SU-DHL-6 (cell line): ENCODE results near the gene SFXN2.

Source experiments
- EZH2phosphoT487 ChIP-seq: fragments of 200-600 bp; sonication (generic), shearing (Covaris generic); conservative IDR thresholded peaks from 2 replicates; pipeline ENCODE4 v1.6.1; 2018; ENCODE audit warnings: mild to moderate bottlenecking, antibody characterized with exemption, low read length, moderate library complexity, mixed read lengths
- TF ChIP-seq, protein P1 (sequence below): fragments of 200-600 bp; sonication (generic); IDR thresholded peaks from one replicate; pipeline ENCODE4 v1.5.1; 2017; ENCODE audit warnings: antibody characterized with exemption, mild to moderate bottlenecking, low read length, moderate library complexity; ENCODE audit not compliant: insufficient read depth, poor library complexity, severe bottlenecking

DNA sequence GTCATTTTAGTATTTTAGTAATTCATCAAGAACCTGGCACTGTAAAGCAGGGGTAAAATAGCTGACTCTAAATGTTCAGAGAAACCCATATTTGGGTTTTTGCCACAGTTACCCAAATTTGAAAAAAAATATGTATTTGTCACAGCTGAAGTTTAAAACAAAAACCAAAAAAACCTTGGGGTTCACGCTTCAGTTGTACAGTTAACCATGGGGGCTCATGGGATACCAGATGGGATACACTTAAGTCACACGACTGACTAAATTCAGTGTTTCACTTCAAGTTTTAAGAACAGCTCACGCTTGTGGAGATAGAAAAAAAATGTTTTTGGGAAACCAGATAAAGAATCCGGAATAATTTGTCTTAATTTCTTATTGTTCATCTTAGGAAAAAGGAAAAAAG lies 2.3 kb upstream of the SFXN2 start:
- TF ChIP-seq EZH2phosphoT487, result no peak
- TF ChIP-seq, protein P1, sequence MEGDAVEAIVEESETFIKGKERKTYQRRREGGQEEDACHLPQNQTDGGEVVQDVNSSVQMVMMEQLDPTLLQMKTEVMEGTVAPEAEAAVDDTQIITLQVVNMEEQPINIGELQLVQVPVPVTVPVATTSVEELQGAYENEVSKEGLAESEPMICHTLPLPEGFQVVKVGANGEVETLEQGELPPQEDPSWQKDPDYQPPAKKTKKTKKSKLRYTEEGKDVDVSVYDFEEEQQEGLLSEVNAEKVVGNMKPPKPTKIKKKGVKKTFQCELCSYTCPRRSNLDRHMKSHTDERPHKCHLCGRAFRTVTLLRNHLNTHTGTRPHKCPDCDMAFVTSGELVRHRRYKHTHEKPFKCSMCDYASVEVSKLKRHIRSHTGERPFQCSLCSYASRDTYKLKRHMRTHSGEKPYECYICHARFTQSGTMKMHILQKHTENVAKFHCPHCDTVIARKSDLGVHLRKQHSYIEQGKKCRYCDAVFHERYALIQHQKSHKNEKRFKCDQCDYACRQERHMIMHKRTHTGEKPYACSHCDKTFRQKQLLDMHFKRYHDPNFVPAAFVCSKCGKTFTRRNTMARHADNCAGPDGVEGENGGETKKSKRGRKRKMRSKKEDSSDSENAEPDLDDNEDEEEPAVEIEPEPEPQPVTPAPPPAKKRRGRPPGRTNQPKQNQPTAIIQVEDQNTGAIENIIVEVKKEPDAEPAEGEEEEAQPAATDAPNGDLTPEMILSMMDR, result no peak
